GM19023 (cell line): ENCODE measurements around the gene TOR1B.
"Not testable (repeated sequence)": the region's sequence is repeated elsewhere in the genome, so short reads cannot be mapped to it uniquely, and the experiment has no call there.

ENCODE experiments used
- ATAC-seq: cut with Tn5 transposase; IDR thresholded peaks from one replicate; pipeline ENCODE4 v1.9.1; 2021; ENCODE audit warnings: mild to moderate bottlenecking, moderate library complexity; ENCODE audit not compliant: unreplicated experiment

Gene TOR1B, protein sequence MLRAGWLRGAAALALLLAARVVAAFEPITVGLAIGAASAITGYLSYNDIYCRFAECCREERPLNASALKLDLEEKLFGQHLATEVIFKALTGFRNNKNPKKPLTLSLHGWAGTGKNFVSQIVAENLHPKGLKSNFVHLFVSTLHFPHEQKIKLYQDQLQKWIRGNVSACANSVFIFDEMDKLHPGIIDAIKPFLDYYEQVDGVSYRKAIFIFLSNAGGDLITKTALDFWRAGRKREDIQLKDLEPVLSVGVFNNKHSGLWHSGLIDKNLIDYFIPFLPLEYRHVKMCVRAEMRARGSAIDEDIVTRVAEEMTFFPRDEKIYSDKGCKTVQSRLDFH

DNA sequence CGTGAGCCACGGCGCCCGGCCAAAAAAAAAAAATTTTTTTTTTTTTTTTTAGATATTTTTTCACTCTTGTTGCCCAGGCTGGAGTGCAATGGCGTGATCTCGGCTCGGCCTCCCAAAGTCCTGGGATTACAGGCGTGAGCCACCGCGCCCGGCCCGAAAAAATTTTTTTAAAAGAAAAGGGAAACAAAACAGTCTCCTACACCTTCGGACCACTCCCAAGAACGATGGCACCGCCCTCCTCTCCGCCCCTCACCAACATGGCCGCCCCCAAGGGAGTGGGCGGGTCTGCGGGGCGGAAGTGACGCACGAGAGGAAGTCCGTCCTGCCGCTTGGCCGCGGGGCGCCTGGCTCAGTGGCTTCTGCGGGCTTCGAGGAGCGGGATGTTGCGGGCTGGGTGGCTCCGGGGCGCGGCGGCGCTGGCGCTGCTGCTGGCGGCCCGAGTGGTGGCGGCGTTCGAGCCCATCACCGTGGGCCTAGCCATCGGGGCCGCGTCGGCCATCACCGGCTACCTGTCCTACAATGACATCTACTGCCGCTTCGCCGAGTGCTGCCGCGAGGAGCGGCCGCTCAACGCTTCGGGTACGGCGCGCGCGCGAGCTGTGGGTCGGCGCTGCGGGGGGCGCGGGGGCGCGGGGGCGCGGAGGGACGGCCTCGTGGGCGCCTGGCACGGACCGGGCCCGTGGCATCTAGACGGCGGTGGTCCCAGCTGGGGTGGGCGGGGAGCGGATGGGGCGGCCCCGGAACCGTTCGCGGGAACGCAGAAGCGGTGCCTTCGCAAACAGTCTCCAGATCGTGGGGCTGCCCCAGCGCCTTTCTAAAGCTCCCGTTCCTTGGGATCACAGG lies at the start of gene TOR1B:
TOR1B (plus strand) TSS at position 352 of the 843 bp plus-strand sequence; CDS start at position 381, 29 bp downstream.
- peak; percentile 93 for ATAC-seq

DNA sequence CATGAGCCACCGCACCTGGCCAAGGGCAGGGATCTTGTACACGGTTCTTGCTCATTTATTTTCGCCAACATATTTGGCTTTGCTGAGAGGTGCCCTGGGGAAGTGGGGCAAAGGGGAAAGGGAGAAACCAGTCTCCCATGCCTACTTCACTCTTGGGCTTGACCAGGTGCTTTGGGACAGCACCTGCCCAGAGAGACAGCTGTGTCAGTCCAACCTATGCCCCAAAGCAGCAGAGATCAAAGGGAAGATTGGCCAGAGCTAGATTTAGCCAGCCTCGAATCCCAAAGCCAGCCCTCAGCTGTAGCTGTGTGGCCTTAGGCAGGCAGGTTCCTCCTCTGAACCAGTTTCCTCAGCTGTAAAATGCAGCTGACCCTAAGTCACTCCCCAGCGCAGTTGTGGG lies 47.8 kb upstream of the TOR1B start:
- no peak for ATAC-seq

DNA sequence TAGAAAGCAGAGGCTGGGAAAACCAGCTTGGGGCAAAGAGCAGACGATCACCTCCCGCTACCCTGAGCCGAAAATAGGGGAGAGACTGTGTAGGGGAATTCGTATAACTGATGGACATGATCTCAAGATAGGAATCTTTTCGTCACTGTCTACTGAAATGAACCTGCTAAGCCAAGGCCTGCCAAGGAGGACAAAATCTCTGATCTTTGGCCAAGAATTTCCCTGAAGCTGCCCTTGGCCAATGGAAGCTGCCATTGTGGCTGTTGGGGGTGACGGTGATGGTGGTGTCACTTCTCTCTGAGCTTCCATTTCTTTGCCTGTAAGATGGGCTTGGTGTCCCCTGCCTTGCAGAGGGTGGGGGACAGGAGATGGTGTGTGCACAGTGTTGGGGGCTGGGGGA lies 46.8 kb upstream of the TOR1B start:
- no peak for ATAC-seq

DNA sequence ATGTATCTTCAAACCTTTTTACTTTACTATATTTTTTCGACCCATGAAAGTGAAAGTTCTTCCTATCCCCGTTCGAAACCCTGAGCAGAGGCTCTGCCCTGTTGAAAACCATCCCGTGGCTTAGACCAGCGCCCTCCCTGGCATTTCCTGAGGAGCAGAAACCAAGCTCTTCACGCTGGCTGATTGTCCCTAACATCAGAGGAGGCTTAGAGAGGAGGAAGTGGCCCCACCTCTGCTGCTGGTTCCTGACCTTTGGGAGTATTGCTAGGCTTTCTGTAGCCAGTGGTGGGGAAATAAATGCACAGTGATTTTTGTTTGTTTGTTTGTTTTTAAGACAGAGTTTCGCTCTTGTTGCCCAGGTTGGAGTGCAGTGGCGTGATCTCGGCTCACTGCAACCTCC lies 45.9 kb upstream of the TOR1B start:
- no peak for ATAC-seq

DNA sequence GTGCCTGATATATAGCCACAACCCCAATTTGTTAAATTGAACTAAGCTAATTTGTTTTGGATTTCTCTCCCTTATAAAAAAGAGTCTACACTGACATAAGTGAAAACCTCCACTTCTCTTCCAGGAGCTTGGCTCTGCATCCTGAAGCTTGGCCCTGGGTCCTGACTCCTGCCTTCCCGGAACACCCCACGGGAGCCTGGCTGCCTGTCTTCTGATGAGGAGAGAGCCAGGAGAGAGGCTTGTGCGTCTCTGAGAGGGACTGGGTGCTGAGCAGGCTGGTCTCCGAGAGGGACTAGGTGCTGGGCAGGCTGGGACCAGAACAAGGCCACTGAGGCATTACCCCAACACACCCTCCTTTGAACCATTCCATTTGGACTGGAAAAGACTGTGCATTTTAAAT lies 43.7 kb upstream of the TOR1B start:
- ATAC-seq = no peak

DNA sequence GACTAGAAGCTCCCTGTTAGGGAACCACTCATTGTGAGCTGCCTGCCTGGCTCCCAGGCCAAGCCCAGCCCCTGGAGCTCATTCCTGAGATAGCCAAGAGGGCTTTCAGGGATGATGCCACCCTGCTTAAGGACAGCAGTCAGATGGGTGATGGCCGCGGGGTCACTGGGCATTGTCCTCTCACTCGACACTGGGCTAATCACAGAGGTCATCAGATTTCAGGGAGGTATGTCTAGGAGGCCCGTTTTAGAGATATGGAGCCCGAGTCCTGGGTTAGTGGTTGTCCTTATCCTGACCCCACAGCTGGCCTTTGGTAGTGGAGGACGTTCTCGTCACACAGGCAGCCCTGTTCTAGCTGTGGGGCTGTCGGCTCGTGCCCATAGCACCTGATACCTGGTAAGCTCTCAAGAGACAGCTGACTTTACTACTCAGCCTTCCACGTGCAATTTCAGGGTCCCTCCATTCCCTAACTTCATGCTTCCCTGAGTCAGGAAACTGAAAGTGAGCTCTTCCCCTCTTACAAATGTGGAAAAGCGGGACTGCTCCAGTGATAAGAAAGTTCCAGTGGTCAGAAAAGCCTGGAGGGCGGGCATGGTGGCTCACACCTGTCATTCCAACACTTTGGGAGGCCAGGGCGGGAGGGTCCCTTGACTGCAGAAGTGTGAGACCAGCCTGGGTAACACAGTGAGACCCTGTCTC lies 43.0 kb upstream of the TOR1B start:
- no peak for ATAC-seq

DNA sequence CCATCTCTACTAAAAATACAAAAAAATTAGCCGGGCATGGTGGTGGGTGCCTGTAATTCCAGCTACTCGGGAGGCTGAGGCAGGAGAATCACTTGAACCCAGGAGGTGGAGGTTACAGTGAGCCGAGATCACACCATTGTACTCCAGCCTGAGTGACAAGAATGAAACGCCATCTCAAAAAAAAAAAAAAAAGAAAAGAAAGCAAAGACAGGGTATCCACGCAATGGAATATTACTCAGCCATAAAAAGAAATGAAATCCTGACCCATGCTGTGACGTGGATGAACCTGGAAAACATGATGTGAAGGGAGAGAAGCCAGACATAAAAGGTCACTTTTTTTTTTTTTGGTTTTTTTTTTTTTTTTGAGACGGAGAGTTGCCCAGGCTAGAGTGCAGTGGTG lies 42.2 kb upstream of the TOR1B start:
- ATAC-seq = not testable (repeated sequence)

DNA sequence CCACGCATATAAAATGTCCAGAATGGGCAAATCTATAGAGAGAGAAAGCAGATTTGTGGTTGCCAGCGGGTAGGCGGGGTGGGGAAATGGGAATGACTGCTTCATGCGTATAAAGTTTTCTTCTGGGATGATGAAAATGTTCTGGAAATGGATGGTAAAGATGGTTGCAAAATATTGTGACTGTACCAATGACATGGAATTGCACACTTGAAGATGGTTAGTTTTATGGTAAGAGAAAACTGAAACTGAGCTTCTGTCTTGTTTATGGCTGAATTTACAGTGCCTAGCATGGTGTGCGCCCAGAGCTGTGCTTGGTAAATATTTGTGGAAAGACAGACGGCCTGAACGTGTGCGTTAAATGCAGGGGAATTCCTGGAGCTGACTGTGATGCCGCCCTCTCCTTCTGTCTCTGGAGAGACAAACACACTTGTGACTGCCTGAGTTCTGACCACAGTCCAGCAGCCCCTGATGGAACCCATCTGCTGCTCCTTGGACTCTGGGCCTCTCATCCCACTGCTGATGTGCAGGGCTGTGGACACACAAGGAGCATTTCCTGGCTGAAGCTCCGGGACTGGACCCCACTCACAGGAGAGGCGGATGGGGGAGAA lies 41.6 kb upstream of the TOR1B start:
- no peak for ATAC-seq

DNA sequence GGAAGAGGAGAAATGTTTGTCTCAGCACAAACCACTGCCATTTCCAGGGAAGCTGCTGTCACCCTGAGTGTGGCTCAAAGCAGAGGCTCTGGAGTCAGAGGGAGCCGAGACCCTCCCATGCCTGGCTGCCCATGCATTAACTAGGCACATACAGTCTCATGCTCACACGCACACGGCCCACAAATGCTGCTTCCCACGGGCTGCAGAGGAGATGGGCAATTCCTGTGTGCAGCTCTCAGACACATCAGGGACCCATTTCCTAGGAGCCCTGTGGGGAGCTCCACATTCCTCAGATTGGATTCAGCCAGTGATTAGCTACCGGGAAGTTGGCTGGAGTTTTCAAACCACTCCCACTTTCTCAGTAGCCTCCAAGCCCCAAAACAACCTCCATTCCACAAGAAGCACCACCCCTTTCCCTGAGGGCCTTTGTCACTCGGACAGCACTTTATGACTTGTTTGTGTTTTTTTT lies 41.0 kb upstream of the TOR1B start:
- ATAC-seq = no peak

DNA sequence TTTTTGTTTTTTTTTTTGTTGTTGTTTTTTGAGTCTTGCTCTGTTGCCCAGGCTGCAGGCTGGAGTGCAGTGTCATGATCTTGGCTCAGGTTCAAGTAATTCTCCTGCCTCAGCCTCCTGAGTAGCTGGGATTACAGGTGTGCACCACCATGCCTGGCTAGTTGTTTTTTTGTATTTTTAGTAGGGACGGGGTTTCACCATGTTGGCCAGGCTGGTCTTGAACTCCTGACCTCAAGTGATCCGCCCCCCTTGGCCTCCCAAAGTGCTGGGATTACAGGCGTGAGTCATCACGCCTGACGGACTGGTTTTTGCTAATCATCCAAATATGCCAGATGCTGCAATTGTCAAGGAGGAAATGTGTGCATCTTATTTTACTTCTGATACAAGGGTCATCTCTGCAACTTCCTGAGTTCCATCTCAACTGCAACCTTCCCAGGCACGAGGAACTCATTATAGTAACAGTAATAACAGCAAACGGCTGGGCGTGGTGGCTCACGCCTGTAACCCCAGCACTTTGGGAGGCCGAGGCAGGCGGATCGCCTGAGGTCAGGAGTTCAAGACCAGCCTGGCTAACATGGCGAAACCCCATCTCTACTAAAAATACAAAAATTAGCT lies 40.5 kb upstream of the TOR1B start:
- not testable (repeated sequence) for ATAC-seq

DNA sequence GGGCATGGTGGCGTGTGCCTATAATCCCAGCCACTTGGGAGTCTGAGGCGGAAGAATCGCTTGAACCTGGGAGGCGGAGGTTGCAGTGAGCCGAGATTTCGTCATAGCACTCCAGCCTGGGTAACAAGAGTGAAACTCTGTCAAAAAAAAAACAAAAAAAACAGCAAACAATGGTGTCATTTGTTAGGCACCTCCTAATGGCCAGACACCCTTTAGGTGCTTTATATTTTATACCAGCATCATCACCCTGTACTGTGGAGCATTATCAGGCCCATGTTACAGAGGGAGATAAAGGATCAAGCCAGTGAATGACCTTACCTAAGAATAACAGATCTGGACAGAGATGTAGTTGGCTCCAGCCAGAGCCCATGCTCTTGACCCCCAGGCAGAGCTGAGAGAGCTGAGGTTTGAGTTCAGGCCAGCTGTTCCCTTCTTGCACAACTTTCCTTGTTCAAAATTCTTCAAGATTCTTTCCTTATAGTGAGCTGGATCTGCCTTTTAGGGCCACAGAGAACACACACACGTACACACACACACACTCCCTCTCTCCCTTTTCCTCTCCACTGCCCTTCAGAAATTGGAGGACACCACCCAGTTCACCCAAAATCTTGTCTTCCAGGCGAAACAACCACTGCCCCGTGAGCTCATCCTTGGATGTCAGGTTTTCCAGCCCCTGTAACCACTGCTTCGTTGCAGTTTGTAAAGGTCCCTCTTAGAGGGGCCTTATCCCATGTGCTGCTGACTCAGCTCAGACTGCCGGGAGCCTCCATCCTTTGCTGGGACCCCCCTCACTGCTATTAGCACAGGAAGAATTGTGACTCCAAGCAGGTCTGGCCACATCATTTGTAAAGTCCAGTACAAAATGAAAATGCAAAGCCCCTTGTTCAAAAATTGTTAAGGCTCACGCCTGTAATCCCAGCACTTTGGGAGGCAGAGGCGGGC lies 39.7 kb upstream of the TOR1B start:
- ATAC-seq = no peak

DNA sequence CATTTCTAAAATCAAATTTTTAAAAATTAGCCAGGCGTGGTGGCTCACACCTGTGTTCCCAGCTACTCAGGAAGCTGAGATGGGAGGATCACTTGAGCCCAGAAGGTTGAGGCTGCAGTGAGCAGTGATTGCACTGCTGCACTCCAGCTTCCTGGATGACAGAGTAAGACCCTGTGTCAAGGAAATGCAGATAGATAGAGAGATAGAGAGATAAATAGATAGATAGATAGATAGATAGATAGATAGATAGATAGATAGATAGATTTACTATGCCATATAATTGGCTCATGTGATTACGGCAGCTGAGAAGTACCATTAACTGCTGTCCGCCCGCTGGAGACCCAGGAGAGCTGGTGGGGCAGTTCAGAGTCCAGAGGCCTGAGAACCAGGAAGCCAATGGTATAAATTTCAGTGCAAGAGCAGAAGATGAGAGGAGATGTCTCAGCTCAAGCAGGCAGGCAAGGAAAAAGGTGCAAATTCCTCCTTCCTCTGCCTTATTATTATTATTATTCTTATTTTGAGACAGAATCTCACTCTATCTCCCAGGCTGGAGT lies 37.1 kb upstream of the TOR1B start:
- no peak for ATAC-seq

DNA sequence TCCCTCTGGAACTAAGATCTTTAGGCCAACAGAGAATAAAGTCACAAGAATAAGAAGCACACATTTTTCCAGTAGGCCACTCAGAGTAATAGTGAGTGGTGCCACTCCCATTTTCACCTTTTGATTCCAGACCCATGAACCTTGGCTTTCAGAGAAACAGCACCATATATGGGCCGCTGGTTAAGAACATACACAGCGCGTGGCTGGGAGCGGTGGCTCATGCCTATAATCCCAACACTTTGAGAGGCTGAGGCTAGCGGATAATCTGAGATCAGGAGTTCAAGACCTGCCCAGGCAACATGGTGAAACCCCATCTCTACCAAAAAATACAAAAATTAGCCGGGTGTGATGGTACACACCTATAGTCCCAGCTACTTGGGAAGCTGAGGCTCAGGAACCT lies 34.5 kb upstream of the TOR1B start:
- no peak for ATAC-seq

DNA sequence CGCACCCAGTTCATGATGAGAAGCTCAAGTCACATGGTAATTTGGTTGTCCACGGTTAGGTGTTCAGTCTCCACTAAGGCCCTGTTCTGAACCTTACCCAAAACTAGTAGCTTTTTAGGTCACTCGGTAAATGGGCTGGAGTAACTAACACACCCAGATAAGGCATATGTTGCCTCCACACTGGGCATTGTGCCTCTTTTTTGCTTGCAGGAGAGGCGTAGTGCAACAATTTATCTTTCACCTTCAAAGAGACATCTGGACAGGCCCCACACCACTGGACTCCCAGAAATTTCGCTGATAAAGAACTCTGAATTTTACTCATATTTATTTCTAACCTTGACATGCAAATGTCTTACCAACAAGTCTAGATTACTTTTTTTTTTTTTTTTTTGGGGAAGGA lies 33.3 kb upstream of the TOR1B start:
- no peak for ATAC-seq

DNA sequence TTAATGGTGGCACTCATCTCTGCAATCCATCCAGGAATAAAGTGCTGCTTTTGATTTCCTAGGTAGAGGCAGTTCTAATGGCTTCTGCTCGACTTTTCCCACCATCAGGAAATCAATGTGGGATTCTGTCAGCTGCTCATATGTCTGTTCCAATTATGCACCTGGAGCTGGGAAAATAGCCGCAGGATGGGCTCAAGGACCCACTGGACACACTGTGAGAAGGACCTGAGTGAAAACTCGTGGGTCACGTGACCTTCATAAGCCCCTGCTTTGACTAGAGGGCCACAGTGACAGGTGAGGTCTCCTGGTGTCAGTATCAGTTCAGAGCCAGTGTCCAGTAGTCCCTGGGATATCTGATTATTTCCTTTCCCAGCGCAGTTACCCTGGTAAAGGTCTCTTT lies 32.2 kb upstream of the TOR1B start:
- ATAC-seq = no peak

DNA sequence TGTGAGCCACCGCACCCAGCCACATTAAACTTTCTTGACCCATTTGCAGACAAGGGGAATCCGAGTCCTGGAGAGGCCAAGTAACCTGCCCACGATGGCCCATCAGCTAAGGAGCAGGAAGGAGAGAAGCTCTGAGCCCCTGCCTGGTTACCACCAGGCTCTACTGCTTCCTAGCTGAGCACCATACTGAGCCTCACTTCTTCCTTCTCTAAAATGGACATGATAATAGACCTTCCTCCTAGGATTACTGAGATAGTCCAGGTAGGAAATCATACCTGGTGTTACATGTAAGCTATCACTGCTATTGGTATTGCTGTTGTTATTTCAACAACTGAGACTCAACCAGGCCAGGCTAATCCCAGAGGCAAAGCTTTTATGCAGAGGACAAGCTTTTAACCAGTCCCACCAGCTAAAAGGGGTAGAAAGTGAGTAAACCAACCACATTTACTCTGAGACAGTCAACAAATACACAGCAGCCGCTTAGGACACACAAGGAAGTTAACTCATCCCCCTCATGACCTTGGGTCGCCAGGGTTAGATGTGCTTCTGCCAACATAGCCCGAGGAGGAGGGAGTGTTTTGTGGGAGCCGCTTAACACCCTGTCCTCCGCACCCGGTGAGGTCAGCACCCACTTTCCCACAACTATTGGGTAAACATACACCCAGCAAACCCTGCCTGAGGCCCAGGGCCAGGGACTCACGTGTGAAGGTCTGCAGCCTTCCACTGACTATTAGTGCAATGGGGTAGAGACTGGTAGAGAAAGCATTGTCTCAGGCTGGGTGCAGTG lies 29.5 kb upstream of the TOR1B start:
- no peak for ATAC-seq

DNA sequence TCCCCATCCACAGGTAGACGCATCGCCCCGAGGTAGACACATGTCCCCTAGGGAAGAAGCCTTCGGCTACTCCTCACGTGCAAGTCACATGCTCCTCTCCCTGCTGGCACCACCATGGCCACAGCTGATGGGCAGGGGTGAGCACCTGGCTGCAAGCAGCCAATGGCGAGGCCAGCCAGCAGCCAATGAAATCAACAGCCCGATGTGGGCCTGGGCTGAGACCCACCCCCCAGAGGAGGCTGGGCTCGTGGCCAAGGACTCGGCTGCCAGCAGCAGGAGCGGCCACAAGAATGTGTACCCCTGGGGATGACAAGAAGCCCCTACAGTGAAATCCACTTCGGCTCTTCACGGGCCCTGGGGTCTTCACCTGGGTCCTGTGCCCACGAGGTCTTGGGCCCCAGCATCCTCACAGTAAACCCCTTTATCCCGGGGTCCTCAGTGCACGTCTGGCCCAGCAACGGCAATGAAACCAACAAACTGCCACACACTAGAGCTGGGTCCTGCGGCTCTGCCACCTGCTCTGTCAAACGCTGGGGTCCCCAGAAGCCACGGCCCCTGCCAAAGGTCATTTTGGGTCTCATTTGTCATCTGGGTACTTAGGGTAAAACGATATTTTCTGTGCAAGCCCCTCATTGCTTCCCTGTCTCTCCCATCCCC lies 28.1 kb upstream of the TOR1B start:
- ATAC-seq = no peak

DNA sequence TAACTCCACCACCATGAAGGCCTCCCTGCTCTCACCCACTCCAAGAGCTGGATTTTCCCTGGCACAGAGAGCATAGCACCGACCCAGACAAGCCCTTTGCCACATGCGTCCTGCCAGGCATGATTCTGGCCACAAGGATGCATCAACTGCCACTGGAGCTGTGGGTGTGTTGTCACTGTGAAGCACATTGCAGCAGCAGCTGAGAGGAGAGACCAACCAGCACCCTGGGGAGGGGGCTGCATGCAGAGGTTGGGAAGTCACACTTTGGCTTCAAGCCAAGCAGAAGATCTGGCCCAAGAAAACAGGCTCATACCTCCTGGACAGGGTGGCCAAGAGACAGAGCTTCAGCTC lies 27.6 kb upstream of the TOR1B start:
- ATAC-seq = no peak
